T-helper 2 cell treated with Interferon-gamma antibody and Interleukin-4, amounts not matched to agents 5 μg/mL and 100 μg/mL, for 36 hours (primary cell): ENCODE data around the gene TEX10.
"Not testable (repeated sequence)": the region's sequence is repeated elsewhere in the genome, so short reads cannot be mapped to it uniquely, and the experiment has no call there.

Experiments used
- DNase-seq: peaks from one replicate; pipeline ENCODE4 v3.0.0; 2021; ENCODE audit warnings: low spot score
- H3K27ac Mint-ChIP-seq: one replicate; pipeline ENCODE4 v1.8.0; 2021; ENCODE audit warnings: mild to moderate bottlenecking, mixed read lengths
- H3K27me3 Mint-ChIP-seq: one replicate; pipeline ENCODE4 v1.8.0; 2021; ENCODE audit warnings: low read depth, mixed read lengths
- H3K36me3 Mint-ChIP-seq: one replicate; pipeline ENCODE4 v1.8.0; 2021; ENCODE audit warnings: low read depth, mixed read lengths
- H3K4me1 Mint-ChIP-seq: one replicate; pipeline ENCODE4 v1.8.0; 2021; ENCODE audit warnings: low read depth, mixed read lengths
- H3K4me3 Mint-ChIP-seq: one replicate; pipeline ENCODE4 v1.8.0; 2022; ENCODE audit warnings: mild to moderate bottlenecking, moderate library complexity, mixed read lengths
- H3K9me3 Mint-ChIP-seq: one replicate; pipeline ENCODE4 v1.8.0; 2021; ENCODE audit warnings: mixed read lengths

The TEX10 gene

DNA sequence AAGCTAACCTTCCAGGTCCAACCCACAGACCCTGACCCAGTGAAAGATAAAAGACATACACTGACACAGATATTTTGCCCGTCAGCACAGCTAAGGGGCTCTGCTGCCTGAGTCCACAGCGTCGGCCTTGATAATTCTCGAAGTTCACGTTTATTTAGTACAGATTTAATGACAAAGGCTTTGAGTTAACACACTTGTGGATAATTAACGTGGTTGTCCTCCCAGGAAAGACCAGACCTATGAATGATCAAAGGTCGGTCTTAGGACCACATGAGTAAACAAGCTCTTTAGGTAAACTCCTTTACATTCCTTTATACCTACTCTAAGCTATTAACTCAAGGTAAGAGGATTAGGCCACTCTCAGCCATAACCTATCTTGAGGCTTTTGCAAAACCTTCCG lies 11.3 kb upstream of the TEX10 start:
- no peaks in the 10 kb centered on the region for H3K36me3 Mint-ChIP-seq
- no peaks in the 10 kb centered on the region for H3K27me3 Mint-ChIP-seq
- no peaks in the 10 kb centered on the region for H3K4me1 Mint-ChIP-seq
- no peak overlapping the region for H3K4me3 Mint-ChIP-seq
- H3K9me3 Mint-ChIP-seq = peaks cover 30% of the 10 kb centered on the region
- H3K27ac Mint-ChIP-seq = no peak overlapping the region
- no peak for DNase-seq

DNA sequence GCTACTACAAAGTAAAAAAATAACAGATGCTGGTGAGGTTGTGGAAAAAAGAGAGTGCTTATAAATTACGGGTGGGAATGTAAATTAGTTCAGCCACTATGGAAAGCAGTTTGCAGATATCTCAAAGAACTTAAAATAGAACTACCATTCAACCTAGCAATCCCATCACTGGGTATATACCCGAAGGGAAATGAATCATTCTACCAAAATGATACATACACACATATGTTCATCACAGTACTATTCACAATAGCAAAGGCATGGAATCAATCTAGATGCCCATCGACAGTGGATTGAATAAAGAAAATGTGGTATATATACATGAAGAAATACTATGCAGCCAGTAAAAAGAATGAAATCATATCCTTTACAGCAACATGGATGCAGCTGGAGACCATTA lies 6.3 kb upstream of the TEX10 start:
- Mint-ChIP-seq H3K9me3 (peaks cover 26% of the 10 kb centered on the region), H3K27me3 (no peaks in the 10 kb centered on the region), H3K4me3 (no peak overlapping the region), H3K4me1 (peaks cover 9% of the 10 kb centered on the region), H3K36me3 (peaks cover 4% of the 10 kb centered on the region), H3K27ac (no peak overlapping the region)
- no peak for DNase-seq

DNA sequence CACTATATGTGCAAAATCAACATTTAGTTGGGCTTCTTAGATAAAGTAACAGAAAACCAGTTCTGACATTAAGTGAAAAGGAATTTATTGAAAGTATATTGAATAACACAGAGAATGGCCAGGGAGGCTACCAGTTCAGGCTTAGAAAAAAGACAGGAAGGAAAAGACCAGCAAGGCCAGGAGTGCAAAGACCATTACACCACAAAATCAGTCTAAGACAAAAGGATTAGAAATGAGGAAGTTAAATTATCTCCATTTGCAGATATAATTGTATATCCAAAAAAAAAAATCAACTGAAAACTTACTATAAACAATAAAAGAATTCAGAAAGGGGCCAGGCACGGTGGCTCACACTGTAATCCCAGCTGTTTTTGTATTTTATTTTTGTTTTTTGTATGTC lies 4.8 kb upstream of the TEX10 start:
- Mint-ChIP-seq H3K4me1 (peaks cover 20% of the 10 kb centered on the region), H3K9me3 (peaks cover 27% of the 10 kb centered on the region), H3K36me3 (peaks cover 6% of the 10 kb centered on the region), H3K4me3 (no peak overlapping the region), H3K27me3 (no peaks in the 10 kb centered on the region), H3K27ac (no peak overlapping the region)
- no peak for DNase-seq

DNA sequence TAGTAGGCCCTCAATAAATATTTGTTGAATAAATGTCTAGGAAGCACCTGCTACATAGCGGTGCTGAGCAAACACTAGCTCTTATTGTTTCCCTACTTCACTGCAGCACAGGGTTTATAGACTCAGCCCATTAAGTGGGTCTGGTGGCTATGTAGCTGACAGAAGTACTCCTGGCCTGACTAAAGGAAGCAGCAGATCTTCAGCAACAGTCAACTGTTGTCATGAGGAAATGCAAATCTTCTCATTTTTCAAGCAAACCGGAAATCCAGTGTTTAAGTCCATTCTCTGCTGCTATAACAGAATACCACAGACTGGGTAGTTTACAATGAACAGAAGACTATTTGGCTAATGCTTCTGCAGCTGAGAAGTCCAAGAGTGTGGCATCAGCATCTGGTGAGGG lies 2.8 kb upstream of the TEX10 start:
- no peak overlapping the region for H3K27ac Mint-ChIP-seq
- DNase-seq = no peak
- peaks cover 27% of the 10 kb centered on the region for H3K9me3 Mint-ChIP-seq
- H3K4me1 Mint-ChIP-seq = peaks cover 31% of the 10 kb centered on the region
- no peak overlapping the region for H3K4me3 Mint-ChIP-seq
- peaks cover 9% of the 10 kb centered on the region for H3K36me3 Mint-ChIP-seq
- H3K27me3 Mint-ChIP-seq = no peaks in the 10 kb centered on the region

DNA sequence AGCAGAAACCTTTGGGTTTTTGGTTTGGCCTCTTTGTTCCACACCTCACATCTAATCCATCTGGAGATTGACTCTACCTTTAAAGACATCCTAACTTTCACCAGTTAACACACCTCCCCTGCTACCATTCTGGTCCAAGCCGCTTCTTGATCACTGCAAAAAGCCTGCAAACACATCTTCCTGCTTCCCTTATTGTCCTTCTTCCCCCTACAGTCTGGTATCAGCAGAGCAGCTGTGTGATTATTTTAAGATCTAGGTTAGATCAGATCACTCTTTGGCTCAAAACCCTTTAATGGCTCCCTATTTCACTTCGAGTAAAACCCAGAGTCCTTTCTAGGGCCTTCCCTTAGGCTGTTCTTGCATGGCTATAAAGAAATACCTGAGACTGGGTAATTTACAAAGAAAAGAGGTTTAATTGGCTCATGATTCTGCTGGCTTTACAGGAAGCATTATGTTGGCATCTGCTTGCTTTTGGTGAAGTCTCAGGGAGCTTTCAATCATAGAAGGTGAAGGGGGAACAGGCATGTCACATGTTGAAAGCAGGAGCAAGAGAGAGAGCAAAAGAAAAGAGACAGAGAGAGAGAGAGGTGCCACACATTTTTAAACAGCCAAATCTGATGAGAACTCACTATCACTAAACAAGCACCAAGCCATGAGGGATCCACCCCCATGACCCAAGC lies 1.5 kb upstream of the TEX10 start:
- no peak for DNase-seq
- Mint-ChIP-seq H3K27ac (peak overlapping the region; percentile 15), H3K4me1 (peaks cover 39% of the 10 kb centered on the region), H3K9me3 (peaks cover 24% of the 10 kb centered on the region), H3K4me3 (peak overlapping the region; percentile 25), H3K36me3 (peaks cover 12% of the 10 kb centered on the region), H3K27me3 (no peaks in the 10 kb centered on the region)

DNA sequence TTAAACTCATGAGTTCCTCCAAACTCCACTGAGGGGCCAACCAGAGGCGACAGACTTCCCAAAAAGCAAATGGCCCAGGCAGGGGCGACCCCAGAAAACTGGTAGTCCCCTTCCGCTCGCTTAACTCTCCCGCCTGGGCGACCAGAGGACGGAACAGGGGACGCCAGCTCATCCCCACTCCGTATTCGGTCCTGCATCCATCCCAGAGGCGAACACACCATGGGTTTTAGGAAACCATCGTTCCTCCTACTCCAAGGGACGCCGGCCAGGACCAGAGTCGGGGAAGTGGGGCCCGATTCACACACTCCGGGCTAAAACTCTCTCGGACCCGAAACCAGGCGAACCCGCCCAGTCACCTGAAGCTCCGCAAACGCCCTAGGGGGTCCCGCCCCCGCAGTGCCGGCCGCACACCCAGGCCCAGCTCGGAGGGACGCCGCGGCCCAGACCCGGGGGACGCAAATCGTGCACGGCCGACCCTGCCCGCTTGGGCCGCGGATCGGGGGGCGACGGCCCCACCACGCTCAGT lies 478 bp downstream of the TEX10 start:
- Mint-ChIP-seq H3K9me3 (peaks cover 14% of the 10 kb centered on the region), H3K4me3 (peak overlapping the region; percentile 95), H3K27me3 (no peaks in the 10 kb centered on the region), H3K27ac (peak overlapping the region; percentile 80), H3K4me1 (peaks cover 40% of the 10 kb centered on the region), H3K36me3 (peaks cover 13% of the 10 kb centered on the region)
- DNase-seq = peak; percentile 36

DNA sequence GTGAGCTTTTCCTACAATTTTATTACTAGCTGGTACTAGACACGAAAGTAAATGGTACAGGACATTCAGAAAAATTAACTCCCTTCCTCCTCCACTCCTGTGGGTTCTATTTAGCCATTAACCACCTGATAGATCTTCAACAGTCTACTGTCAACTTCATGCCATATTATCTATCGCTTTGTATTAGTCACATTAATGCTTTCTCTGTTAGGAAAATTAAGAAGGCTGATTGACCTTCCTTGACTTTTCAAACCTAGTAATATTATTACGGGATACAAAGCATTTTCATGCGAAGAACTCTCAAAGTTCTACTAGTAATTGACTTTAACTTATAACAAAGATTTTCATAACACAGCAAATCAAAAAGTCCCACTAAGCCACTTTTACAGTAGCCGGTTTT lies 1.2 kb downstream of the TEX10 start:
- peaks cover 18% of the 10 kb centered on the region for H3K36me3 Mint-ChIP-seq
- H3K27ac Mint-ChIP-seq = peak overlapping the region; percentile 80
- no peak for DNase-seq
- peaks cover 40% of the 10 kb centered on the region for H3K4me1 Mint-ChIP-seq
- H3K9me3 Mint-ChIP-seq = peaks cover 13% of the 10 kb centered on the region
- no peaks in the 10 kb centered on the region for H3K27me3 Mint-ChIP-seq
- H3K4me3 Mint-ChIP-seq = peak overlapping the region; percentile 95

DNA sequence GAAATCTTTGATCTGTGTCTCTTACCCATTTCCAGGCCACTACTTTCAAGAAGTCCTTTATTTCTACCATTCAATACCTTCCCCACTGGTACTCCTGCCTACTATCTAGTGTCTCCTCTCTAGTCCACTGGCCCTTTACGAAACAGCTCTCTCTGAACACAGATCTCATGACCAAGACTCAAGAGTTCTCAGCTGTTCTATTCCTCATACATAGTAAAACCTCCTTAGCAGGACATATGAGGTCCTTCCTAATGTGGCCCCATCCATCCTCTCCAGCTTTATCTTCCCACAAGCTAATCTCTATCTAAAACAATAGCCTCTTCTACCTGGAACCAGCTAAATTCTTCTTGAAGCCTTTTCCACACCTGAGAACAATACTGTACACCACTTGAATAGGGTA lies 2.6 kb downstream of the TEX10 start:
- H3K27me3 Mint-ChIP-seq = no peaks in the 10 kb centered on the region
- H3K9me3 Mint-ChIP-seq = peaks cover 13% of the 10 kb centered on the region
- peaks cover 24% of the 10 kb centered on the region for H3K36me3 Mint-ChIP-seq
- DNase-seq = no peak
- H3K27ac Mint-ChIP-seq = no peak overlapping the region
- H3K4me3 Mint-ChIP-seq = peak overlapping the region; percentile 4
- H3K4me1 Mint-ChIP-seq = peaks cover 41% of the 10 kb centered on the region

DNA sequence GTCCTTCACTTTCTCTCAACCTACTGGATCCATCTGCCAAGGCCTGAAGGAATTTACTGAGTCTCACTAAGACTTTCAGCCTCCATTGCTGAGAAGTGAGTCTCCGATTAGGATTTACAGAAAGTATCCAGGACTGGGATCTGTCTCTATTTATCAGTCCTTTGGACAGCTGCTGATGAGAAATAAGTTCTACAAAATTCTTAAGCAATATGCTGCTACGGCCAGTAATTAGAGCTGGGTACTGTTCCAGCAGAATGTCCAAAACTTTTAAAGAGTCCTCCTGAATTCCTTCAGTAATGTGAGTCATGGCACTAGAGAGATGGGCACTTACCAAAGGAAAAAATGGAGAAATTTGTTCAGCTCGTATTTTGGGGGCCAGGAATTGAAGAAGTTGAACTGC lies 5.9 kb downstream of the TEX10 start:
- H3K4me3 Mint-ChIP-seq = no peak overlapping the region
- DNase-seq = no peak
- no peaks in the 10 kb centered on the region for H3K27me3 Mint-ChIP-seq
- peaks cover 27% of the 10 kb centered on the region for H3K4me1 Mint-ChIP-seq
- peaks cover 25% of the 10 kb centered on the region for H3K36me3 Mint-ChIP-seq
- H3K9me3 Mint-ChIP-seq = no peaks in the 10 kb centered on the region
- no peak overlapping the region for H3K27ac Mint-ChIP-seq

DNA sequence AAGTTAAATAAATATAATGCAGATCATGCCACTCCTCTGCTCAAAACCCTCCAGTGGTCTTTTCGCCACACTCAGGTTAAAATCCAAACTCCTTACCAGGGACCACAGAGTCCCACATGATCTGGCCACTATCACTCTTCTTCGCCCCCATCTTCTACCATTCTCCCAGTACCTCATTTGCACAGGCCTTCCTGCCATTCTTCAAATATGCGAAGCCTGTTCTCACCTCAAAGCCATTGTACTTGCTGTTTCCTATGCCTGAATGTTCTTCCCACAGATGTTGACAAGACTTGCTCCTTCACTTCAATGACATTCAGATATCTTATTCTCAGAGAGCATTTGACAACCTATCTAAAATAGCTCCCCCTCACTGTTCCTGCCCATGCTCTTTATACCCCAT lies 10.9 kb downstream of the TEX10 start:
- Mint-ChIP-seq H3K36me3 (peaks cover 37% of the 10 kb centered on the region), H3K27me3 (no peaks in the 10 kb centered on the region), H3K27ac (no peak overlapping the region), H3K4me3 (no peak overlapping the region), H3K9me3 (no peaks in the 10 kb centered on the region), H3K4me1 (peaks cover 9% of the 10 kb centered on the region)
- DNase-seq = no peak

DNA sequence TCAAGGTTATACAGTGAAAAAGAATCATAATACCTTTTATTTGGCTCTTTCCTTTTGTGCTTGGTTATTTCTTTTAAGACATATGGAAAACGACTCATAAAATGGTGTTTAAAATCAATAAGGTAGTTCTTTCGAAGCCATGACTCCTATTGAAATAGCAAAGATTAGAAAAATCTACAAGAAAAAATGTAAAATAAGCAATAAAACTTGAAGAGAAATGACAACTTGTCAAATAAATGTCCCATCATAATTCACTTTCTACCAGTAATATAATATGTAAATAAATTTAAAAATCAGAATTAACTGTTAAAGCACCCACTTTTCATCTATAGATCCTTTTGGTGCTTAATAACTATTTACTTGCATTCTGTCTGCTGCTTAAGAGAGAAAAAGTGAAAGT lies 12.5 kb downstream of the TEX10 start:
- no peaks in the 10 kb centered on the region for H3K9me3 Mint-ChIP-seq
- H3K36me3 Mint-ChIP-seq = peaks cover 29% of the 10 kb centered on the region
- peaks cover 9% of the 10 kb centered on the region for H3K4me1 Mint-ChIP-seq
- DNase-seq = no peak
- H3K27ac Mint-ChIP-seq = no peak overlapping the region
- no peak overlapping the region for H3K4me3 Mint-ChIP-seq
- H3K27me3 Mint-ChIP-seq = no peaks in the 10 kb centered on the region

DNA sequence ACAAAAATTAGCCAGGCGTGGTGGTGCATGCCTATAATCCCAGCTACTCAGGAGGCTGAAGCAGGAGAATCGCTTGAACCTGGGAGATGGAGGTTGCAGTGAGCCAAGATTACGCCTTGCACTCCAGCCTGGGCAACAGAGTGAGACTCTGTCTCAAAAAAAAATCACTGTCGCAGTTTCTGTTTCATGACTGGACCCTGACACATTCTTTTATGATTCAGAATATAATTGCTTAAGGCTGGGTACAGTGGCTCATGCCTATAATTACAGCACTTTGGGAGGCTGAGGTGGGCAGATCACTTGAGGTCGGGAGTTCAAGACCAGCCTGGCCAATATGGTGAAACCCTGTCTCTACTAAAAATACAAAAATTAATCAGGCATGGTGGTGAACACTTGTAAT lies 14.0 kb downstream of the TEX10 start:
- H3K27ac Mint-ChIP-seq, DNase-seq, H3K9me3 Mint-ChIP-seq, H3K27me3 Mint-ChIP-seq, H3K4me3 Mint-ChIP-seq, H3K4me1 Mint-ChIP-seq: not testable (repeated sequence)
- H3K36me3 Mint-ChIP-seq = peaks cover 26% of the 10 kb centered on the region

DNA sequence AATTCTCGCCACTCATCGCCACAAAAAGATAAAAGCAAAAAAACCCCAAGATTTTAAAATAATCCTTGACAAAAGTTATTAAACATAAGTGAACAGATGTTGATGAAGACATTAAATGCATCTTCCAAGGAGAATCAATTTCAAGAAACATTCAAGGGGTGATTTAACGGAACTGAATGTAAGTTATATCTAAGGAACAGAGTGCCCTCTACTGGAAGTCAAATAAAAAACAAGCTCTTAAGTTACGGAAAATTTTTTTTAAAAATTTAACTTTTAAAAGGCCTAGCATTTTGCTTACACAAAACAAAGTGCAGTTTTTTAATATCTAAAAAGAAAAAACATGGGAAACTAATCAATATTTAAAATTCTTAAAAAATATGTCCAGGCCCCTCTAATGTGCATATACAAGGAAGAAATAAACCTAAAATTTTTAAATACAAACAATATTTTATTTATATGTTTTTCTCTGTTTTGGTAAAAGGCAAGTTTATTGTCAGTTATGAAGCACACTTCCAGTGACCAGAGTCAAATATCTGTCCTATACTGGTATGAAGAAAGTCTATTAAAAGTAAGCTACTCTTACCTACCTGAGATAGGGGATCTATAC lies 28.0 kb downstream of the TEX10 start:
- Mint-ChIP-seq H3K4me3 (no peak overlapping the region), H3K36me3 (peaks cover 26% of the 10 kb centered on the region), H3K4me1 (peaks cover 4% of the 10 kb centered on the region), H3K27me3 (no peaks in the 10 kb centered on the region), H3K27ac (no peak overlapping the region), H3K9me3 (no peaks in the 10 kb centered on the region)
- no peak for DNase-seq

DNA sequence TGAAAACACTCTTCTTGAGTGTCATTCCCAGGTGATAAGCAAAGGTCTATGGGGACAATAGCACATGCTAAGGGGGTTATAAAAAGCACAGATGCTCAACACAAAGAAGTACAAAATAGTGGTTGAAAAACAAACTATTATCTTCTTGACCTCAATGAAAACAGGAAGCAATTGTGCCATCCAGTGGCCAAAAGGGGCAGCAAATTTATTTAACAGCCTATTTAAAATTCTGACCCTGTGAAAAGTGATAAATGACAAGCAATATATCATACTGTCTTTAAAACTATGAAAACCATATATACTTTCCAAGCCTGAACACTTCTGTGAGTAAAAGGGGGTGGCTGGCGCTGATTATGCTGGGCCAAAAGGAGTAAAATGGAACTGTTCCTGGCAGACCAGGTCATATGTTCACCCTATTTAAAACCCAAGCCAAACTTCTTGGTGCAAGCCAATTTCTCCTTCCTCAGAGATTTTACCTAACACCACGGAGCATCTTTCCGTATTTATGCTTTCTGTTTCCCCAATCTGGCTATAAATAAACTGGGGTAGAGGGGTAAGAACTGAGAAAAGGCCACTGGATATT lies 29.7 kb downstream of the TEX10 start:
- no peaks in the 10 kb centered on the region for H3K9me3 Mint-ChIP-seq
- no peak overlapping the region for H3K27ac Mint-ChIP-seq
- H3K36me3 Mint-ChIP-seq = peaks cover 22% of the 10 kb centered on the region
- peaks cover 4% of the 10 kb centered on the region for H3K4me1 Mint-ChIP-seq
- H3K4me3 Mint-ChIP-seq = no peak overlapping the region
- peak; percentile 7 for DNase-seq
- H3K27me3 Mint-ChIP-seq = no peaks in the 10 kb centered on the region
